Activated CD8-positive, alpha-beta T cell treated with anti-CD3 and anti-CD28 coated beads, Interleukin-2, amount 10 ng/mL, durations not matched to agents 7 days and 5 days (primary cell): ENCODE results near the gene ZNF132. TPM values are rescaled to one million over a fixed set of nuclear protein-coding genes. Genes with fewer than 3 reads are reported as not detected.
"Not testable (repeated sequence)": the region's sequence is repeated elsewhere in the genome, so short reads cannot be mapped to it uniquely, and the experiment has no call there.

Experiments used
- ATAC-seq: fragments of 150-1000 bp; cut with Tn5 transposase; one replicate; pipeline ENCODE4 v1.10.0; 2021; ENCODE audit warnings: moderate library complexity
- CTCF ChIA-PET: fragments of 350-600 bp; sonication (Branson Sonifier 250); formaldehyde crosslinking; loops from one replicate; lab custom pipeline; 2021; ENCODE audit warnings: antibody characterized with exemption; lab: Charles Lee
- POLR2A ChIA-PET: fragments of 350-600 bp; sonication (Branson Sonifier 250); formaldehyde crosslinking; loops from one replicate; lab custom pipeline; 2021; ENCODE audit warnings: antibody characterized with exemption; lab: Charles Lee
- DNase-seq: peaks from one replicate; pipeline ENCODE4 v3.0.0-alpha.2; 2020
- H3K27ac Mint-ChIP-seq: one replicate; pipeline ENCODE4 v1.8.0; 2021; ENCODE audit warnings: mild to moderate bottlenecking, mixed read lengths
- H3K27me3 Mint-ChIP-seq: one replicate; pipeline ENCODE4 v1.8.0; 2021; ENCODE audit warnings: low read depth, mixed read lengths
- H3K36me3 Mint-ChIP-seq: one replicate; pipeline ENCODE4 v1.8.0; 2021; ENCODE audit warnings: low read depth, mixed read lengths
- H3K4me1 Mint-ChIP-seq: one replicate; pipeline ENCODE4 v1.8.0; 2021; ENCODE audit warnings: low read depth, mixed read lengths
- H3K4me3 Mint-ChIP-seq: one replicate; pipeline ENCODE4 v1.8.0; 2021; ENCODE audit warnings: mild to moderate bottlenecking, mixed read lengths
- H3K9me3 Mint-ChIP-seq: one replicate; pipeline ENCODE4 v1.8.0; 2022; ENCODE audit warnings: mixed read lengths; ENCODE audit not compliant: insufficient read depth
- total RNA-seq, 2 experiments: library from RNA; stranded (reverse); gene quantifications; one replicate each; pipeline ENCODE4 v1.2.3, GENCODE V29; 2021

Gene ZNF132
- total RNA-seq, 2 experiments from 2014 or later, result 5.1 to 6.0 TPM

GRCh38 chr19:58403920-58404478 is 36.0 kb downstream of the ZNF132 start:
- H3K4me3 Mint-ChIP-seq, CTCF ChIA-PET, DNase-seq, H3K9me3 Mint-ChIP-seq, POLR2A ChIA-PET, H3K27me3 Mint-ChIP-seq, ATAC-seq, H3K36me3 Mint-ChIP-seq: not testable (repeated sequence)
- peak overlapping the region; percentile 30 for H3K27ac Mint-ChIP-seq
- H3K4me1 Mint-ChIP-seq, result peaks cover 45% of the 10 kb centered on the region

DNA sequence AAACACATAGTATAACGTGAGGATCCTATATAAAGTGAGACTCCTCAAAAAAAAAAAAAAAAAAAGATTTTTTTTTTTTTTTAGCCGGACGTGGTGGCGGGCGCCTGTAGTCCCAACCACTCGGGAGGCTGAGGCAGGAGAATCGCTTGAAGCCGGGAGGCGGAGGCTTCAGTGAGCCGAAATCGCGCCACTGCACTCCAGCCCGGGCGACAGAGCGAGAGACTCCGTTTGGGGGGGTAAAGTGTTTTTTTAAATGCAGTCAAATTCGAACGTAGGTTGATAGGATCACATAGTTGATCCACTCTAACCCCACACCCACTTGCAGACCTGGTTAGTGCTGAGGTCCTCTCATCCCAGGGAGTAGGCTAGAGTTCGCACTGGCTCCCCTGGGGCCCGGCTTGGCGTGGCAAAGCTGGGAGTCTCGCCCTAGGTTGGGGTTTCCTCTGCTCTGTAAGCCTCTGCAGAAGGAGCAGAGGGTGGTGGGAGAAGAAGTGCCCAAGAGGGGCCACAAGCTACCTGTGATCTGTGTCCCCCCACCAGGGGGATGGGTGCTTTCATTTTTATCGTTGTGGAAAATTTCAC is 38.0 kb downstream of the ZNF132 start:
- H3K27me3 Mint-ChIP-seq, result no peaks in the 10 kb centered on the region
- H3K9me3 Mint-ChIP-seq, result no peaks in the 10 kb centered on the region
- ChIA-PET CTCF (no interaction called here), POLR2A (interaction anchor here (0.8 kb wide), 1 partner anchor 40 kb away, joined by 3 read pairs; the partner anchor contains the start of gene ZNF497)
- no peak for ATAC-seq
- H3K36me3 Mint-ChIP-seq, result peaks cover 6% of the 10 kb centered on the region
- no peak overlapping the region for H3K27ac Mint-ChIP-seq
- H3K4me1 Mint-ChIP-seq, result peaks cover 35% of the 10 kb centered on the region
- DNase-seq, result no peak
- peak overlapping the region; percentile 83 for H3K4me3 Mint-ChIP-seq

- CTCF ChIA-PET, result interaction anchor here (0.7 kb wide), 1 partner anchor 51 kb away, joined by 3 read pairs; no protein-coding TSS in a partner anchor
These were observed 38.8 kb downstream of the ZNF132 start for GRCh38 chr19:58400916-58401839.

DNA sequence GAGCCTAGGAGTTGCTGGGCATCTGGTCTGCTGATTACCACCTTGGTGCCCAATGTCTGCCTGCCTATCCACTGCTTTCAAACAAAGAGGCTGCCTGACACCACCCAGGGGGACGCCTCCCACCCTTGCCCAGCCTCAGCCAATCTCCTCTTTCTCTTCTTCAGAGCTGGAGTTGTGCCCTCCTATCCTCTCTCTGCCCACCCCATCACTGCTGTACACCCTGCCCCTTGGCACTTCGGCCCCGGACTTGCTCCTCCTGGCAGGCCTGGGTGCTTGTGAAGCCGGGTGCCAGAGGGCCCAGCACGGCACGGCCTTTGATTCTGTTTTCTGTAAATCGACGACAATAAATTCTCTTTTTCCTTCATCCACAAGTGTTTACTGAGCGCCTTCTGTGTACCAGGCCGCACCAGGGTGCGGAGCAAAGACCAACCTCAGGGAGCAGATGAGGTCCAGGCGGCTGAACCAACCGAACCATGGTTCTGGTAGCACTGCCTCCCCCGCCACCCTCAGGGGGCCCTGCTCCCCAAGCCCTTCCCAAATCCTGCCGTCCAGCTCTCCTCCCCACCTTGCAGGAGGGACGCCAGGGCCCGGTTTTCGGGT is 39.5 kb downstream of the ZNF132 start:
- ATAC-seq (no peak), DNase-seq (no peak)
- ChIA-PET CTCF (interaction anchor here (0.7 kb wide), 1 partner anchor 52 kb away, joined by 3 read pairs; no protein-coding TSS in a partner anchor), POLR2A (no interaction called here)
- Mint-ChIP-seq H3K9me3 (no peaks in the 10 kb centered on the region), H3K4me1 (peaks cover 28% of the 10 kb centered on the region), H3K27me3 (no peaks in the 10 kb centered on the region), H3K27ac (no peak overlapping the region), H3K4me3 (peak overlapping the region; percentile 83), H3K36me3 (peaks cover 5% of the 10 kb centered on the region)

More at GRCh38 chr19:58400916-58401839, 38.8 kb downstream of the ZNF132 start:
- Mint-ChIP-seq H3K27me3 (no peaks in the 10 kb centered on the region), H3K4me1 (peaks cover 28% of the 10 kb centered on the region), H3K27ac (peak overlapping the region; percentile 90), H3K36me3 (no peaks in the 10 kb centered on the region), H3K9me3 (no peaks in the 10 kb centered on the region), H3K4me3 (peak overlapping the region; percentile 83)
- ATAC-seq (peak; percentile 96), DNase-seq (peak; percentile 100)
- POLR2A ChIA-PET, result no interaction called here

GRCh38 chr19:58399903-58400302 is 40.0 kb downstream of the ZNF132 start:
- H3K27me3 Mint-ChIP-seq, result no peaks in the 10 kb centered on the region
- H3K9me3 Mint-ChIP-seq, result no peaks in the 10 kb centered on the region
- no peak overlapping the region for H3K27ac Mint-ChIP-seq
- H3K4me1 Mint-ChIP-seq, result peaks cover 32% of the 10 kb centered on the region
- no peak overlapping the region for H3K4me3 Mint-ChIP-seq
- ChIA-PET CTCF (no interaction called here), POLR2A (no interaction called here)
- peaks cover 6% of the 10 kb centered on the region for H3K36me3 Mint-ChIP-seq
- DNase-seq (no peak), ATAC-seq (no peak)

- H3K4me3 Mint-ChIP-seq, result no peak overlapping the region
- H3K27me3 Mint-ChIP-seq, result no peaks in the 10 kb centered on the region
- peaks cover 34% of the 10 kb centered on the region for H3K4me1 Mint-ChIP-seq
- CTCF ChIA-PET, result no interaction called here
- peaks cover 20% of the 10 kb centered on the region for H3K36me3 Mint-ChIP-seq
- POLR2A ChIA-PET, result no interaction called here
- no peak for DNase-seq
- H3K9me3 Mint-ChIP-seq, result no peaks in the 10 kb centered on the region
- ATAC-seq, result no peak
- no peak overlapping the region for H3K27ac Mint-ChIP-seq
These were observed 41.4 kb downstream of the ZNF132 start for GRCh38 chr19:58398545-58398944.

DNA sequence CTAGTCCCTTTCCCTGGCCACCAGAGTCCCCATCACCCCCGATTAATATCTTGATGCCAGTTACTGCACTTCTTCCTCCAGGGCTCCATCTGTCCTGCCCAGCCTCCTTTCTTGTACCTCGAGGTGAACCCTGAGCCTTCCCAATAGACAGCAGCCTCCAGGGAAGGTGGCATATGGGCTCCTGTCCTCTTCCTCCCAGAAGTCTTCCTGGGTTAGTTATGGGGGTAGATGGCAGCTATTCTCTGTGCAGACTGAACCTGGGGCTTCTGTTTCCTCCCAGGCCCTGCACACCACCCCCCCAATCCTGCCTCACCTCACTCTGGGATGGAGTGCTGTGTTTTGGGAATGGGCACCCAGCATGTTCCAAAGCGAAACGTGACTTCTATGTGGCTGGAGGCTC is 41.9 kb downstream of the ZNF132 start:
- no peak for ATAC-seq
- Mint-ChIP-seq H3K27me3 (no peaks in the 10 kb centered on the region), H3K36me3 (peaks cover 24% of the 10 kb centered on the region), H3K9me3 (no peaks in the 10 kb centered on the region), H3K4me3 (no peak overlapping the region), H3K27ac (no peak overlapping the region), H3K4me1 (peaks cover 34% of the 10 kb centered on the region)
- POLR2A ChIA-PET, result no interaction called here
- CTCF ChIA-PET, result no interaction called here
- no peak for DNase-seq

DNA sequence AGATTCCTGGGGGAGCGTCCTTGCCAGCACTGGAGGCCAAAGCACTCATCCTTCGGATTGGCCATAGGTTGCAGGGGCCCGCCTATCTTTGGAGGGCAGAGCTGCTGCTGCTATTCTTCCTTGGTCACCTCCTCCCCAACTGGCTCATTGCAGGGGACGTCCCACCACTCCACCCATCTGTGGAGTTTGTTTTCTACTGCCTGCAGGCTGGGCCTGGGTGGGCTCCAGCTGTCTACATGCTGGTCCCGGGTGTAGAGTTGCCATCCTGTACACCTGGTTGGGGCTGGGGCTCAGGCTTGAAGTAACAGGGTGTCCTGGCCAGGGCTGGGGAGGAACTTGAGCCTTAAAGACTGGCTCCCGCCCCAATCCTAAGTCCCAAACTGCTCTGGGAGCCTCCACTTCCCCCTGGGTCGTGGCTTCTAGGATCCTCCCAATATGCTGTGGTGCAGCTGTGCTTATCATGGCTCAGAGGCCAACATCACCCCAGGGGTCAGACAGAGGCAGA is 42.4 kb downstream of the ZNF132 start:
- no peak for DNase-seq
- POLR2A ChIA-PET, result no interaction called here
- no peaks in the 10 kb centered on the region for H3K27me3 Mint-ChIP-seq

DNA sequence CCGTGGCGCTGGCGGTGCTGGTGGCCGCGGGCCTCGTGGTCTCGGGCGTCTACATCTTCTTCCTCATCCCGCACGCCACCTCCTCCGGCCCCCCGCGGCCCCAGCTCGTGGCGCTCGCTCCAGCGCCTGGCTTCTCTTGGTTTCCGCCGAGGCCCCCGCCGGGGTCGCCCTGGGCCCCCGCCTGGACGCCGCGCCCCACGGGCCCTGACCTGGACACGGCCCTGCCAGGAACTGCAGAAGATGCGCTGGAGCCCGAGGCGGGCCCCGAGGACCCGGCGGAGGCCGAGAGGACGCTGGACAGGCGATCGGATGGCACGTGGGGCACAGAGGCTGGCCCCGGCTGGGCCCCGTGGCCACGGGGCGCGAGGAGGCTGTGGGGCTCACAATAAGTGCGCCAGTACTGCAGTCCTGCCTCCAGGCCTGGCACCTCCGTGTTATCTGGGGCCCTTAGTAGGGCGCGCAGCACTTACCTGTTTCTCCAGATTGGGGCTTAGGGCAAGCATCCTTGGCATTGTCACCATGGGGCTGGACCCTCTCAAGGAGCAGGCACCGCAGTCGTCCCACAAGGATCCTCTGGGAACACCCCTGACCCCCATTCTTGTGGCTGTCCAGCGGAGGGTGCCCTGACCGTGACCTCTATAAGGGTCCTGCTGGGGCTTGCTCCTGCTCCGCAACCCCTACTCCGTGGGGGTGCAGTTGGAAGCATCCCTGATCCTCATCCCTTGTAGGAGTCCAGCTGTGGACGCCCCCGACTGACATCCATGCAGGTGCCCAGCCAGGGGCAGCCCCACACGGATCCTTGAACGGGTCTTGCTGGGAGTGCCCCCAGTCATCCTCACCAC is 43.0 kb downstream of the ZNF132 start:
- DNase-seq (no peak), ATAC-seq (no peak)
- POLR2A ChIA-PET, result no interaction called here
- Mint-ChIP-seq H3K4me3 (no peak overlapping the region), H3K4me1 (peaks cover 38% of the 10 kb centered on the region), H3K9me3 (no peaks in the 10 kb centered on the region), H3K27ac (no peak overlapping the region), H3K27me3 (no peaks in the 10 kb centered on the region), H3K36me3 (peaks cover 34% of the 10 kb centered on the region)
- CTCF ChIA-PET, result no interaction called here

More for the DNA sequence above, 42.4 kb downstream of the ZNF132 start:
- H3K4me1 Mint-ChIP-seq, result peaks cover 36% of the 10 kb centered on the region
- H3K36me3 Mint-ChIP-seq, result peaks cover 29% of the 10 kb centered on the region
- no peaks in the 10 kb centered on the region for H3K9me3 Mint-ChIP-seq
- no peak overlapping the region for H3K27ac Mint-ChIP-seq
- CTCF ChIA-PET, result no interaction called here
- ATAC-seq, result no peak
- H3K4me3 Mint-ChIP-seq, result no peak overlapping the region

GRCh38 chr19:58395979-58396627 is 43.9 kb downstream of the ZNF132 start:
- ChIA-PET CTCF (no interaction called here), POLR2A (no interaction called here)
- peaks cover 42% of the 10 kb centered on the region for H3K4me1 Mint-ChIP-seq

More at GRCh38 chr19:58395979-58396627, 43.9 kb downstream of the ZNF132 start:
- no peak for ATAC-seq
- no peaks in the 10 kb centered on the region for H3K27me3 Mint-ChIP-seq
- H3K4me3 Mint-ChIP-seq, result no peak overlapping the region
- no peak for DNase-seq
- H3K36me3 Mint-ChIP-seq, result peaks cover 41% of the 10 kb centered on the region
- H3K9me3 Mint-ChIP-seq, result no peaks in the 10 kb centered on the region
- H3K27ac Mint-ChIP-seq, result no peak overlapping the region
